ENCODE measurements around the gene OR2V2. TPM values are rescaled to one million over a fixed set of nuclear protein-coding genes. Genes with fewer than 3 reads are reported as not detected.
"Not testable (repeated sequence)": the region's sequence is repeated elsewhere in the genome, so short reads cannot be mapped to it uniquely, and the experiment has no call there.

Gene OR2V2
- total RNA-seq, result not detected
- long read RNA-seq, result 0 reads

GRCh38 chr5:181146927-181147636 lies at the start of gene OR2V2:
OR2V2 (plus strand) TSS chr5:181147586; CDS start chr5:181154943, 7,357 bp downstream.
- intact Hi-C loops (cut with DNase I); ATAC-seq; DNase-seq (ENCODE audit: missing footprints): not testable (repeated sequence)

GRCh38 chr5:181097759-181098491 lies 49.5 kb upstream of the OR2V2 start:
- DNase-seq (ENCODE audit: missing footprints); intact Hi-C loops (cut with DNase I); ATAC-seq: not testable (repeated sequence)

GRCh38 chr5:181098762-181099601 lies 48.4 kb upstream of the OR2V2 start:
- no peak for ATAC-seq
- intact Hi-C loops (cut with DNase I), result no loop called here
- peak; percentile 37 for DNase-seq (ENCODE audit: missing footprints)

GRCh38 chr5:181099602-181100086 lies 47.7 kb upstream of the OR2V2 start:
- ATAC-seq, result no peak
- DNase-seq (ENCODE audit: missing footprints), result peak; percentile 8
- intact Hi-C loops (cut with DNase I), result no loop called here

- DNase-seq (ENCODE audit: missing footprints) (peak; percentile 50), ATAC-seq (no peak)
- intact Hi-C loops (cut with DNase I), result no loop called here
These were observed 47.1 kb upstream of the OR2V2 start for GRCh38 chr5:181100121-181100875.

- ATAC-seq; intact Hi-C loops (cut with DNase I): not testable (repeated sequence)
These were observed 46.2 kb upstream of the OR2V2 start for GRCh38 chr5:181101030-181101641.

GRCh38 chr5:181101930-181102674 lies 45.3 kb upstream of the OR2V2 start:
- ATAC-seq; intact Hi-C loops (cut with DNase I); DNase-seq (ENCODE audit: missing footprints): not testable (repeated sequence)

More at GRCh38 chr5:181101030-181101641, 46.2 kb upstream of the OR2V2 start:
- DNase-seq (ENCODE audit: missing footprints), result peak; percentile 15

- intact Hi-C loops (cut with DNase I), result not testable (repeated sequence)
- peak; percentile 23 for DNase-seq (ENCODE audit: missing footprints)
- peak; percentile 13 for ATAC-seq
These were observed 43.2 kb upstream of the OR2V2 start for GRCh38 chr5:181104259-181104568.

GRCh38 chr5:181104606-181105390 lies 42.6 kb upstream of the OR2V2 start:
- DNase-seq (ENCODE audit: missing footprints); intact Hi-C loops (cut with DNase I); ATAC-seq: not testable (repeated sequence)

- ATAC-seq (no peak), DNase-seq (ENCODE audit: missing footprints) (no peak)
- intact Hi-C loops (cut with DNase I), result no loop called here
These were observed 41.9 kb upstream of the OR2V2 start for GRCh38 chr5:181105391-181106025.

- no peak for ATAC-seq
- peak; percentile 7 for DNase-seq (ENCODE audit: missing footprints)
- intact Hi-C loops (cut with DNase I), result no loop called here
These were observed 39.7 kb upstream of the OR2V2 start for GRCh38 chr5:181107699-181108098.

GRCh38 chr5:181108578-181109165 lies 38.7 kb upstream of the OR2V2 start:
- ATAC-seq (no peak), DNase-seq (ENCODE audit: missing footprints) (peak; percentile 40)
- intact Hi-C loops (cut with DNase I), result no loop called here

- ATAC-seq (no peak), DNase-seq (ENCODE audit: missing footprints) (peak; percentile 49)
- intact Hi-C loops (cut with DNase I), result no loop called here
These were observed 37.8 kb upstream of the OR2V2 start for GRCh38 chr5:181109489-181110013.

- no peak for ATAC-seq
- peak; percentile 25 for DNase-seq (ENCODE audit: missing footprints)
- intact Hi-C loops (cut with DNase I), result no loop called here
These were observed 36.4 kb upstream of the OR2V2 start for GRCh38 chr5:181111010-181111409.

- DNase-seq (ENCODE audit: missing footprints) (peak; percentile 22), ATAC-seq (no peak)
- intact Hi-C loops (cut with DNase I), result no loop called here
These were observed 34.9 kb upstream of the OR2V2 start for GRCh38 chr5:181112476-181112875.
